ENCODE measurements around the gene HOMER1.
"Not testable (repeated sequence)": the region's sequence is repeated elsewhere in the genome, so short reads cannot be mapped to it uniquely, and the experiment has no call there.

Gene HOMER1

DNA sequence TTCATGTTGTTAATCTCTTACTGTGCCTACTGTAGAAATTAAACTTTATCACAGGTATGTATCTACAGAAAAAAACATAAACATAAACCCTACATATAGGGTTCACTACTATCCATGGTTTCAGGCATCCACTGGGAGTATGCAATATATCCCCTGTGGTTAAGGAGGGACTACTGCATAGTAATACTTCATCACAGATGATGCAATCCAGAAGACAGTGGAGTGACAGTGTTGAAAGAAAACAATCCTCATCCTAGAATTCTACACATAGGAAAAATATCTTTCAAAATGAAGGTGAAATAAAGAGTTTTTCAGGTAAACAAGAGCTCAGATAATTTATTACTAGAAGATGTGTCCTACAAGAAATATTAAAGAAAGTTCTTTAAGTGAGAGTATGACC is 105.9 kb downstream of the HOMER1 start:
- no peak for DNase-seq

- DNase-seq, result no peak
Measured at GRCh38 chr5:79407591-79407990, 106.3 kb downstream of the HOMER1 start.

DNA sequence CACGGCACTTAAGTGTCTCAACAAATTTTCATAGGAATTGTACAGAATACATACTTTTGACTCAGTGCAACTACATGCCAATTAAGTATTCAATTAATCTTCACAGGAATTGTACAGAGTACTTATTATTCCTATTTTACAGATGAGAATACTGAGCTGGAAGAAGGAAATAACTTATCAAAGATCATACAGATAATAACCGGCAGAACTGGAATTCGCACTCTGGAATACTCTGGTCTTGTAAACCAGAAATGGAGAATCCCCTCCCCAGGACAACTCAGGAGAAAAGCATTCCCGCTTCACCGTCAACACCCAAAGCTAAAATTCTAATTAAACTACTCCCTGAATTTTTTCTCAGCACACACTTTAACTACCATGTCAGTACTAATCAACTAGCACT is 112.7 kb downstream of the HOMER1 start:
- DNase-seq, result no peak

DNA sequence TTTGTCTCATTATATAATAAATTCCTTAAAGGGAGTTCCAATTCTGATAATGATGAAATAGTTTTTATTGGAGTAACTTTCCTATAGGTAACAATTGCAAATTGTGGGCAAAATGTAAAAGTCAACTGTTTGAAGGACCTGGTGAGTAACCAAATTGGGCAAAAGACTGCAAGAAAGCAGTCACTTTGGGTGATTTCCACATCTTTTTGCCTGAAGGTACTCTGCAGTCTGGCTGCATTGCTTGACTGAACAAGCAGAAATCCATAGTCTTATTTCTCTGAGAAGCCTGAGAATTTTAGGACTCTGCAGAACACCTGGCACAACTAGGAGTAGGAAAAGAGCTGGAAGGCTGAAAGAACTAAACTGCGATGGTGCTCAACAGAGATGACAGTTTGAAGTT is 114.9 kb downstream of the HOMER1 start:
- DNase-seq, result no peak

DNA sequence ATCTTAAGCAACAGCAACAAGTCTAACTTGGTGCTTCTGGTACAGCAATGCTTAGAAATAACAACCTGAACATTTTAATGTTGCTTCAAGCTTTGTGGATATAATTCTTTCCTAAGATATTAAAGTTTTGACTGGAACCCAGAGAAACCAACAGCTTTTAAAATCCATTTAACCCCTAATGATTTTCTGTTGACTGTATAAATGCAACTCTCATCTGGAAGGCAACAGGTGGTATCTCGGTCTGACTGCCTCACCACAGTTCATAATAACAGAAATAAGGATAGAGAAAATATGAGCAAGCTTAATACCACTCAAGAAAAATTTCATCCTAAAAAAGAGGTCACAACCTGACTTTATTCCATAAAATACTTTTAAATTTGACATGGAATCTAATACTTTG is 116.9 kb downstream of the HOMER1 start:
- DNase-seq, result no peak

- no peak for DNase-seq
Measured at GRCh38 chr5:79396265-79396664, 117.7 kb downstream of the HOMER1 start.

DNA sequence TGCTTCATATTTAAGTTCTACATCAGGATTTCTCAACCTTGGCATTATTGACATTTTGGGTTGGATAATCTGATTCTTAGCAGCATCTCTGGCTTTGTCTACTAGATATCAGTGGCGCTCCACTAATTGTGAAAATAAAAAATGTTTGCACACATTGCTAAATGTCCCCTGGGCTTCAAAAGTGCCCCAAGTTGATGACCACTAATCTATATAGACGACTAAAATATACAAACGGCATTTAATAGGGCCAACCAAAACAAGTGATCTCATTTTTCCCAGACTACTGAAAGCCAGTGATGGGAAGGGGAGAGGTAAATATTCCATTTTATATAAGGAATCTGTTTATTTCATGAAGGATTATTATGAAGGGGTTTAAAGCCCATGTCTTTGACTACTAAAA is 118.6 kb downstream of the HOMER1 start:
- no peak for DNase-seq

- DNase-seq, result no peak
Measured at GRCh38 chr5:79392776-79393175, 121.2 kb downstream of the HOMER1 start.

- no peak for DNase-seq
Measured at GRCh38 chr5:79386679-79387078, 127.3 kb downstream of the HOMER1 start.

DNA sequence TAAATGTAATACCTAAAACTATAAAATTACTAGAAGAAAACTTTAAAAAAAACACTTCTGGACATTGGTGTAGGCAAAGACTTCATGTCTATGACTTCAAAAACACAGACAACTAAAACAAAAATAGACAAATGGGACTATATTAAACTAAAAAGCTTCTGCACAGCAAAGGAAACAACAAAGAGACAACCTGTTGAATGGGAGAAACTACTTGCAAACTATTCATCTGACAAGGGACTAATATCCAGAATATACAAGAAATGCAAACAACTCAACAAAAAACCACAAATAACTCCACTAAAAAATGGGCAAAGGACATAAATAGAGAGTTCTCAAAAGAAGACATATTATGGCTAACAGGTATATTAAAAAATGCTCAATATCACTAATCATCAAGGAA is 128.8 kb downstream of the HOMER1 start:
- DNase-seq, result not testable (repeated sequence)

- no peak for DNase-seq
Measured at GRCh38 chr5:79378510-79379186, 135.3 kb downstream of the HOMER1 start.

DNA sequence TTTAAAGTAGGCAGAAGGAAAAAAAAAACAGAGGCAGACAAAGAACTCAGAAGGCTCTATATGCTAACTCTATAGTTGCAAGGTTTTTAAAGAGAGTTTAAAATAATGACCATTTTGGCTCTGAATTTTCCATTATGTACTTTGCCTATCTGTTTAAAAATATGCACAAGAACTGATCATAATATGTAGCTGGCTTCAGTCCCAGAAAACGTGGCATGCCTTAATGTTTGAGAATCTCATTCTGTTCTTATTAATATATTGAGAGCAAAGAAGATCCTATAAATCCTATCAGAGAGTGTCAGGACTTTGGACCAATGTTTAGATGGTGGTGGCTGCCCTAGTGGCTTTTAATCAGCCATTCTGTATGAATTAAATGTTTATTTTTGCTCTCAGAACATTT is 156.5 kb downstream of the HOMER1 start:
- DNase-seq, result no peak

- no peak for DNase-seq
Measured at GRCh38 chr5:79349881-79350280, 164.1 kb downstream of the HOMER1 start.

DNA sequence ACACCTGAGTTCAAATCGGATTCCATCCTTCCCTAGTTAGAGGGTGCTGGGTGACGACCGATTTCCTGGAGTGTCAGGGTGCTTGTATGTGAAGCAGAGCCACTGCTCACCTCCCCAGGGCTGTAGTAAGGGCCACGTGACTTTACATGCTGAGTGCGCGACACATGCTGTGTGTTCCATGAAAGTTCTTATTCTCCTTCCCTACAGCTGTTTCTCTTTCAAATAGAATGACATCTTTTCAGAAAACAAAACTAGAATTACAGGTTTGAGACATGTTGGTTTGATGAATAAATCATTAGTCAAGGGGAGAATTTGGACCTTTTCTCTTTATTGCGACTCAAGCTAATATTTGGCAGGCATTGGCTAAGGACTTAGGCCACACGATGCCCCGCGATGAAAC is 164.9 kb downstream of the HOMER1 start:
- no peak for DNase-seq

- no peak for DNase-seq
Measured at GRCh38 chr5:79346420-79346824, 167.5 kb downstream of the HOMER1 start.

- no peak for DNase-seq
Measured at GRCh38 chr5:79333852-79334557, 179.9 kb downstream of the HOMER1 start.

DNA sequence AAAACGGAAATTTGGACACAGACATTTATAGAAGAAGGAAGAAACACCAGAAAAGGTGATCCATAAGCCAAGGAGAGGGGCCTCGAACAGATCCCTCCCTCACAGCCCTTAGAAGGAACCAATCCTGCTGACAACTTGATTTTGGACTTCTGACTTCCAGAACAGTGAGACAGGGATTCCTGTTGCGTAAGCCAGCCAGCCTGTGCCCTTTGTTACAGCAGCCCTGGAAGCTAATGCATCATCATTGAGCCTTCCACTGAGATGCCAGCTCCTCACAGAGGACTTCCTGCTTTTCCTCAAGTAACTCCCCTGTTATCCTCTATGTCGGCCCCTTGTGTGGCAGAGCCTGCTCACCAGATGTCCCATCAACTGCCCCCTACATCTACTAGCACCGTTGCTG is 183.9 kb downstream of the HOMER1 start:
- no peak for DNase-seq

GRCh38 chr5:79329453-79329852 is 184.5 kb downstream of the HOMER1 start:
- no peak for DNase-seq

Measured in stimulated activated CD4-positive, alpha-beta T cell treated with anti-CD3 and anti-CD28 coated beads, Interleukin-4, amount 100 ng/mL, for 1 hour (primary cell).